ENCODE data around the gene PRPSAP1. TPM values are rescaled to one million over a fixed set of nuclear protein-coding genes. Genes with fewer than 3 reads are reported as not detected.

The PRPSAP1 gene
- total RNA-seq, 3 donors from 2014 or later = 45.3 to 63.0 (median 61.4) TPM

DNA sequence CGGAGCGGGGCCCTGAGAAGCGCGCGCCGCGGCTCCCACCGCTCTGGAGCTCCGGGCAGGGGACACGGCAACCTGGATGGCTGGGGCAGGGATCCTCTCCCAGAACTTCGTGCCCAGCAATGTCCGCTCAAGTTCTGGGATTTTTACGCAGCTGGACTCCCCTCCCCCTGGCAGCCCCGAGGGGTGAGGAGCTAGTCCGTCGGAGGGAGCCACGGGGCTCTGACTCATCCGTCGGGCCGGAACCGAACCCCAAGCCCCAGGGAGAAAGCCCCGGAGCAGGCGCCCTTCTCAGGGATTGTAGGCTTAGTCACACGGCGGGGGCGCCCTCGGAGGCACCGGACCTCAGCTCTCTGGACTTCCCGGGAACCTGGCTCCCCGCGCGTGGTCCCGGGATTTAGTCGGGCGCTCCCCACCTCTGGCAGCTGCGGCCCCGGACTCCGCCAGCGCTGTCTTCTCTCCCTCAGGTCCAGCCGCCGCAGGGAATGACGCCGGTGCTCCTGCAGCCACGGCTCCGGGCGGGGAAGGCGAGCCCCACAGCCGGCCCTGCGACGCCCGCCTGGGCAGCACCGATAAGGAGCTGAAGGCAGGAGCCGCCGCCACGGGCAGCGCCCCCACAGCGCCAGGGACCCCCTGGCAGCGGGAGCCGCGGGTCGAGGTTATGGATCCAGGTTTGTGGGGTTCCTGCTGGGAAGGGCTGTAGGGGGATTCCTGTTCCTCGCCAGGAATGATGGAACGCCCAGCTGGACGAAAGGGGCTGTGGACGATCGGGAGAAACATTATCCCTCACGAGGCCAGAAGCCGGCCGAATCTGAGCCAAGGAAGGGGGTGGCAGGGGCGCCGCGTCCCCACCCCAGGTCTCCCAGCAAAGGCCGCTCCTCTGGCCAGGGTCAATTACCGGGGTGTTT lies 31.5 kb upstream of the PRPSAP1 start:
- intact Hi-C loops (cut with DNase I, micrococcal nuclease) = no loop called here
- ATAC-seq = peak; percentile 17

DNA sequence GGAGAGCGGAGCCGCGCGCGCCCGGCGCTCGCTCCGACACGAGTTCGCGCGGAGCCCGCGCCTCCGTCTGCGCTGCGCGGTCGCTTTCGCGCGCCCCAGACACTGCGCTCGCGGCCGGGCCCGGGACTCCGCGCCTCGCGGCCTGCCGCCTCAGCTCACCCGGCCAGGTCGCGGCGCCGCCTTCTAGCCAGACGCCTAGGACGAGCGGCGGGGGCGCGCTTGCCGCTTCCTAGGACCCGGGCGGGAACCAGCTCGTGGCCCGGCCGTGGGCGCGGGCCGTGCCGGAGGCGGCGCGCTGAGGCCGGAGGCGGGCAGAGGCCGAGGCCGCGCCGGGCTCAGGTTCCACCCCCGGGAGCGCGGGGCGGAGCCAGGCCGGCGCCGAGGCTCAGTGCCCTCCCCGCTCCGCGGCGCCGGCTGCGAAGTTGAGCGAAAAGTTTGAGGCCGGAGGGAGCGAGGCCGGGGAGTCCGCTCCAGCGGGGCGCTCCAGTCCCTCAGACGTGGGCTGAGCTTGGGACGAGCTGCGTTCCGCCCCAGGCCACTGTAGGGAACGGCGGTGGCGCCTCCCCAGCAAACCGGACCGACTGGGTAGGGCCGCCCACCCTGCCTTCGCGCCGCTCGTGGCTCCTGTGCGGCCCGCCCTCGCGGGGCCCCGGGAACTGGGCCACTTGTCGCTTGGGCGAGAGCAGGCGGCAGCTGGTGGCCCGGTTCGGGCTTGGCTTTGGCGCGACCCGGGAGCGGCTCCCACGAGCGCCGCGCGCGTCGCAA lies 30.7 kb upstream of the PRPSAP1 start, which contains the start of gene SPHK1:
Gene SPHK1 (plus strand): TSS at position 388 of the 765 bp plus-strand sequence. CDS start 1,036 bp downstream, outside the sequence.
- peak; percentile 88 for ATAC-seq
- peaks cover 28% of the 10 kb centered on the region for H3K4me1 ChIP-seq (ENCODE audit: low read depth)

More for the DNA sequence above, 31.5 kb upstream of the PRPSAP1 start:
- Histone ChIP-seq H3K9me3 (no peaks in the 10 kb centered on the region), H3K4me3 (peak overlapping the region; percentile 19), H3K4me1 (ENCODE audit: low read depth) (peaks cover 28% of the 10 kb centered on the region), H3K36me3 (ENCODE audit: low read depth) (no peaks in the 10 kb centered on the region)
- peak; percentile 31 to 73 (median 60) for DNase-seq
- TF ChIP-seq, protein P1, sequence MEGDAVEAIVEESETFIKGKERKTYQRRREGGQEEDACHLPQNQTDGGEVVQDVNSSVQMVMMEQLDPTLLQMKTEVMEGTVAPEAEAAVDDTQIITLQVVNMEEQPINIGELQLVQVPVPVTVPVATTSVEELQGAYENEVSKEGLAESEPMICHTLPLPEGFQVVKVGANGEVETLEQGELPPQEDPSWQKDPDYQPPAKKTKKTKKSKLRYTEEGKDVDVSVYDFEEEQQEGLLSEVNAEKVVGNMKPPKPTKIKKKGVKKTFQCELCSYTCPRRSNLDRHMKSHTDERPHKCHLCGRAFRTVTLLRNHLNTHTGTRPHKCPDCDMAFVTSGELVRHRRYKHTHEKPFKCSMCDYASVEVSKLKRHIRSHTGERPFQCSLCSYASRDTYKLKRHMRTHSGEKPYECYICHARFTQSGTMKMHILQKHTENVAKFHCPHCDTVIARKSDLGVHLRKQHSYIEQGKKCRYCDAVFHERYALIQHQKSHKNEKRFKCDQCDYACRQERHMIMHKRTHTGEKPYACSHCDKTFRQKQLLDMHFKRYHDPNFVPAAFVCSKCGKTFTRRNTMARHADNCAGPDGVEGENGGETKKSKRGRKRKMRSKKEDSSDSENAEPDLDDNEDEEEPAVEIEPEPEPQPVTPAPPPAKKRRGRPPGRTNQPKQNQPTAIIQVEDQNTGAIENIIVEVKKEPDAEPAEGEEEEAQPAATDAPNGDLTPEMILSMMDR (IDR thresholded peaks at IDR 0.05) = no peak

DNA sequence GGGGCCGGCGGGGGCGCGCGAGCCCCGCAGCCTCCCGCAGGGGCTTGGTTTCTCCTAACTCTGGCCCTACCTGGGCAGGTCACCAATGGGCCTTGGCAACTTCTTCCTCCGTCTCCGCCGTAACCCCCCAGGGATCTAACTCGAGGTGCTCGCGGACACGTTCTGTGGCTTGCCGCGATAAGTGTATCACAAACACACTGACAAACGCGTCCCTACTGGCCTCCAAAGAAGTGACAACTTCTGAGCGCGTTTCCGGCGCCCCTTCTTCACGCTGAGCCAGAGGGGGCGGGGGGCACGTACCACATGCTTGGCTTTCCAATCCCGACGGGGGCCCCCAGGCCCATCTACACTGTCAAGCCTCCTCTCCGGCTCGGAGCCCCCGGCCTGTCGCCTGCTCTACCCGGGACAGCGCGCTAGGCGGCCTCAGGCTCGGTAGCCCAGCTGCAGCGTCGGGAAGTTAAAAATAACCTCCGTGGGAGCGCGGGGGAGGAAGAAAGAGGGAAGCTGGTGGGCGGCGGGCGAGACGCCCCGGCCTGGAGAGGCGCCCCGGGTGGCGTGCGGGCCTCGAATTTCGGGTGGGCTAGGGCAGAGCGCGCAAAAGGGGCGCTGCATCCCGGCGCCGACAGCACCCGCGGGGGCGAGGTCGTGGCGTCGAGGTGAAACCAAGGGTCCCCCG lies 30.0 kb upstream of the PRPSAP1 start:
- peak; percentile 42 to 67 (median 67) for DNase-seq
- Histone ChIP-seq H3K9me3 (no peaks in the 10 kb centered on the region), H3K36me3 (ENCODE audit: low read depth) (no peaks in the 10 kb centered on the region), H3K4me3 (peak overlapping the region; percentile 19), H3K4me1 (ENCODE audit: low read depth) (peaks cover 28% of the 10 kb centered on the region)
- intact Hi-C loops (cut with DNase I, micrococcal nuclease) = no loop called here
- TF ChIP-seq, protein P1 (IDR thresholded peaks at IDR 0.05) = no peak
- peak; percentile 42 for ATAC-seq

More for the DNA sequence above, 30.7 kb upstream of the PRPSAP1 start, which contains the start of gene SPHK1:
- Histone ChIP-seq H3K9me3 (no peaks in the 10 kb centered on the region), H3K36me3 (ENCODE audit: low read depth) (no peaks in the 10 kb centered on the region), H3K4me3 (peak within 1 kb of the TSS; percentile 19)
- TF ChIP-seq, protein P1 (IDR thresholded peaks at IDR 0.05) = no peak
- intact Hi-C loops (cut with DNase I, micrococcal nuclease) = no loop called here
- peak; percentile 77 to 85 (median 80) for DNase-seq

DNA sequence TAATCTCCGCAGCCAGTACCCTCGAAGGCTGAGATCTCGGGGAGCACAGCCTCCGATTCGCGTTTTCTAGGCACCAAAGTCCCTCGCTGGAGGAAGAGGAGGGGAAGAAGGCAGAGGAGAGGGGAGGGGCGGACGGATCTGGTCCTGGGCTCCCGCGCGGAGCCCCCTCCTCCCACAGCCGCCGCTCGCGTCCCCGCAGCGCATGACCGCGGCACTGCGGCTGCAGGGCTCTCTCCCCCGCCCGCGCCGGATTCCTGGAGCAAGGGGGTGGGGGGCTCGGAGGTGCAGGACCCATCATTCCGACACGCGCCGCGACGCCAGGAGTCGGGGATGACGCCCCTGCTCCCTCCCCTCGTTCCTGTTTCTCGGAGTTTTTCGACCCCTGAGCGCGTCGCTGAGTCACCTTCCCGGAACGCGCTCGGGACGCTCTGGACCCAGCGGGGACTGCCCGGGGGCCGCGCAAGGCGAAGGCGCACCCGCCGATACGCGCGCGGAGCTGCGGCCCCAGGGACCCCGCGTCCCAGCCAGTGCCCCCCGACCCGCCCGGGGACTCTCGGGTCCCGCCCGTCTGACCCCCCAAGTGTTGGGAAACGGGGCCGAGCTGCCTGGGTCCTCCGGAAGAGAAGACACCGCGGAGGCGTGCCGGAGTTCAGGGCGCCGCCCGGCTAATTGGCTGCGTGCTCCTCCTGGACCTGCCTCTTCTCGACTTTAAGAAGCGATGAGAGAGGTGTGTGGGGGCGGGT lies 29.3 kb upstream of the PRPSAP1 start:
- TF ChIP-seq, protein P1 (IDR thresholded peaks at IDR 0.05) = no peak
- H3K4me1 ChIP-seq (ENCODE audit: low read depth) = peaks cover 28% of the 10 kb centered on the region
- peak; percentile 65 to 81 (median 77) for DNase-seq
- peak; percentile 57 for ATAC-seq
- intact Hi-C loops (cut with DNase I, micrococcal nuclease) = no loop called here
- peak overlapping the region; percentile 26 for H3K4me3 ChIP-seq
- H3K36me3 ChIP-seq (ENCODE audit: low read depth) = no peaks in the 10 kb centered on the region
- no peaks in the 10 kb centered on the region for H3K9me3 ChIP-seq
